Spleen (tissue), 11 donors: ENCODE results near the gene PCBP3. TPM values are rescaled to one million over a fixed set of nuclear protein-coding genes. Genes with fewer than 3 reads are reported as not detected.

Experiments used
- DNase-seq: peaks from one replicate; pipeline ENCODE4 v3.0.0-alpha.2; 2020
- H3K27ac ChIP-seq, 8 donors: fragments of 200-600 bp; sonication (generic) in 7 of 8; 1 replicate in 4 of 8; 2 replicates in 4 of 8; pipeline versions ENCODE4 v1.5.0 to v1.8.0; 2016 to 2021; ENCODE audit warnings: inconsistent platforms in 4 of 8, mild to moderate bottlenecking in 4 of 8, moderate library complexity in 1 of 8
- H3K27me3 ChIP-seq, 7 donors: fragments of 200-600 bp; sonication (generic) in 6 of 7; replicated peaks in 1 of 7; 1 replicate in 4 of 7; 2 replicates in 3 of 7; pipeline versions ENCODE4 v1.5.0 to v1.8.0; 2016 to 2021; ENCODE audit warnings: inconsistent platforms in 3 of 7, mild to moderate bottlenecking in 1 of 7
- H3K36me3 ChIP-seq, 6 donors: fragments of 200-600 bp; sonication (generic) in 5 of 6; 1 replicate in 4 of 6; 2 replicates in 2 of 6; pipeline versions ENCODE4 v1.5.0 to v1.8.0; 2016 to 2021; ENCODE audit warnings: inconsistent platforms in 2 of 6
- H3K4me1 ChIP-seq, 6 donors: fragments of 200-600 bp; sonication (generic) in 5 of 6; 1 replicate in 3 of 6; 2 replicates in 3 of 6; pipeline versions ENCODE4 v1.5.0 to v1.8.0; 2016 to 2021; ENCODE audit warnings: inconsistent platforms in 3 of 6
- H3K4me3 ChIP-seq, 8 donors: fragments of 200-600 bp; sonication (generic) in 7 of 8; 1 replicate in 4 of 8; 2 replicates in 4 of 8; pipeline versions ENCODE4 v1.5.0 to v1.8.0; 2016 to 2021; ENCODE audit warnings: inconsistent platforms in 4 of 8, mild to moderate bottlenecking in 4 of 8, moderate library complexity in 2 of 8
- H3K9me3 ChIP-seq, 8 donors: fragments of 200-600 bp; sonication (generic) in 7 of 8; 1 replicate in 4 of 8; 2 replicates in 4 of 8; pipeline versions ENCODE4 v1.5.0 to v1.8.0; 2016 to 2021; ENCODE audit warnings: inconsistent platforms in 4 of 8
- POLR2A ChIP-seq, 3 donors: fragments of 450-650 bp; IDR thresholded peaks; one replicate each; pipeline ENCODE4 v1.5.1; 2017; ENCODE audit warnings: antibody characterized with exemption in 3 of 3, mild to moderate bottlenecking in 1 of 3
- POLR2AphosphoS5 ChIP-seq, 3 donors: sonication (generic); formaldehyde crosslinking; IDR thresholded peaks; one replicate each; pipeline ENCODE4 v1.5.1; 2017; ENCODE audit warnings: antibody characterized with exemption in 3 of 3
- WGBS, 5 donors: extraction: QIAGEN DNeasy Blood & Tissue Kit in 3 of 5; methylation state at CpG; one replicate each; pipeline versions ENCODE4 v1.1.5 to v1.1.7; 2013 to 2018; 5-methylcytosine and 5-hydroxymethylcytosine counted together
- intact Hi-C: fragments of 100-400 bp; cut with DNase I; formaldehyde crosslinking; loops from one replicate; pipeline ENCODE4 v1.15.0; 2023; ENCODE audit warnings: low total_unique reads
- polyA plus RNA-seq, 3 donors: library from polyadenylated mRNA; stranded (reverse); fragments of 200-250 nt; gene quantifications; one replicate each; pipeline ENCODE4 v1.2.1, GENCODE V29; 2013
- total RNA-seq, 7 donors: library from RNA; depleted of rRNA in 3 of 7; stranded (reverse); fragments of >200 nt in 3 of 7; fragmentation: NEBNext Ultra II Directional in 4 of 7; extraction: Animal tissue kit (Norgen Biotek cat#: 25700) in 4 of 7; gene quantifications; one replicate each; pipeline versions ENCODE4 v1.1.0 to v1.2.1, GENCODE V29; 2016 to 2021
- TF ChIP-seq, protein P1 (sequence below), 11 experiments: fragments of 200-600 bp in 7 of 11; fragments of 450-650 bp in 4 of 11; sonication (generic) in 4 of 11; IDR thresholded peaks in 8 of 11; conservative IDR thresholded peaks in 3 of 11; 1 replicate in 7 of 11; 2 replicates in 4 of 11; pipeline versions ENCODE4 v1.4.0 to v1.8.0; 2016 to 2021; ENCODE audit warnings: antibody characterized with exemption in 11 of 11, inconsistent platforms in 4 of 11, mild to moderate bottlenecking in 1 of 11
- donor health status: healthy with polysubstance abuse.
- donor health status: DM: no; HTN: no; CAD: no; lungs with moderate emphysema.
- donor health status: DM: no; HTN: no; CAD: no.
- donor health status: Bipolar disorder and iron deficiency.
- donor health status: healthy.
- donor health status: DM: no; HTN: no; CAD: no.
- donor health status: DM: yes; HTN: yes; CAD: no.

Gene PCBP3
- total and polyA plus RNA-seq, 10 donors: 4.2 to 31.6 (median 15.2) TPM

DNA sequence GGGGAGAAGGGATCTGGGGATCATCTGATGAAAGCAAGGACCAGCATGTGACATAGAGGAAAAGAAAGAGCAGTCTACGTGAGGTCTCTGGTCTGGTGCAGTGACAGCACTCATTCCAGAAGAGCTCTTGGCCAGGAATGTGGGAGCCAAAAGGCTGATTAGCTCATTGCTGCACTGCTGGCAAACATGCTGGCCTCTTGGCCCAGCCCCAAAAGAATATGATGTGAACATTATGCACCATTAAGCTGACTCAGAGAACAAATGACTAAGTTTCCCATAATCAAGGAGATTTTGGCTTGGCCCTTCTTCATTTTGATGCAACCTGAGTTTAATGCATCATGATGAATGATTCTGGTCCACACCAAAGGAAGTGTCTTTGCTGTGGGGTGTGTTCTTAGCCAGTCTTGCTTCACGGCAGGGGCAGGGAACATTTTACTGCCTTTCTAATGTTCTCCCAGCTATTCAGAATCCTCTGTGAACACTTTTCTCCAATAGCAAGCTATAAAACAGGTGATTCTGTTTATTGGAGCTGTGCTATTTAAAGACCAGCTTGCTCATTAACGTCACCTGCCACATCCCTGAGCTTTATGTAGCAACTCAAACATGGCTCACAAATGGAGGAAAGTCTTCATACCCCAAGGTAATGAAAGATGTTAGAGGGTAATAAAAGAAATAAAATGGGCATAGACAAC, 55.1 kb downstream of the PCBP3 start:
- H3K9me3 ChIP-seq: peaks cover 0 to 7% (median 2%) of the 10 kb centered on the region in 8 donors
- H3K27me3 ChIP-seq: no peaks in the 10 kb centered on the region
- peaks cover 0 to 3% (median 0%) of the 10 kb centered on the region in 6 donors for H3K4me1 ChIP-seq
- TF ChIP-seq POLR2A (IDR thresholded peaks at IDR 0.05) (no peak), POLR2AphosphoS5 (IDR thresholded peaks at IDR 0.05) (peak in 1 of 3 donors; percentile 52)
- TF ChIP-seq, protein P1, sequence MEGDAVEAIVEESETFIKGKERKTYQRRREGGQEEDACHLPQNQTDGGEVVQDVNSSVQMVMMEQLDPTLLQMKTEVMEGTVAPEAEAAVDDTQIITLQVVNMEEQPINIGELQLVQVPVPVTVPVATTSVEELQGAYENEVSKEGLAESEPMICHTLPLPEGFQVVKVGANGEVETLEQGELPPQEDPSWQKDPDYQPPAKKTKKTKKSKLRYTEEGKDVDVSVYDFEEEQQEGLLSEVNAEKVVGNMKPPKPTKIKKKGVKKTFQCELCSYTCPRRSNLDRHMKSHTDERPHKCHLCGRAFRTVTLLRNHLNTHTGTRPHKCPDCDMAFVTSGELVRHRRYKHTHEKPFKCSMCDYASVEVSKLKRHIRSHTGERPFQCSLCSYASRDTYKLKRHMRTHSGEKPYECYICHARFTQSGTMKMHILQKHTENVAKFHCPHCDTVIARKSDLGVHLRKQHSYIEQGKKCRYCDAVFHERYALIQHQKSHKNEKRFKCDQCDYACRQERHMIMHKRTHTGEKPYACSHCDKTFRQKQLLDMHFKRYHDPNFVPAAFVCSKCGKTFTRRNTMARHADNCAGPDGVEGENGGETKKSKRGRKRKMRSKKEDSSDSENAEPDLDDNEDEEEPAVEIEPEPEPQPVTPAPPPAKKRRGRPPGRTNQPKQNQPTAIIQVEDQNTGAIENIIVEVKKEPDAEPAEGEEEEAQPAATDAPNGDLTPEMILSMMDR (IDR thresholded peaks at IDR 0.05 in 8 of 11, conservative IDR thresholded peaks at IDR 0.05 in 3 of 11): no peak
- H3K4me3 ChIP-seq: no peak overlapping the region
- DNase-seq: no peak
- H3K36me3 ChIP-seq: no peaks in the 10 kb centered on the region
- intact Hi-C loops: no loop called here
- H3K27ac ChIP-seq: peak overlapping the region in 2 of 8 donors; percentile 18 to 33
- WGBS, 5 donors: 66 to 80% (median 74%) methylated on average over 3 of the region's 3 CpGs

DNA sequence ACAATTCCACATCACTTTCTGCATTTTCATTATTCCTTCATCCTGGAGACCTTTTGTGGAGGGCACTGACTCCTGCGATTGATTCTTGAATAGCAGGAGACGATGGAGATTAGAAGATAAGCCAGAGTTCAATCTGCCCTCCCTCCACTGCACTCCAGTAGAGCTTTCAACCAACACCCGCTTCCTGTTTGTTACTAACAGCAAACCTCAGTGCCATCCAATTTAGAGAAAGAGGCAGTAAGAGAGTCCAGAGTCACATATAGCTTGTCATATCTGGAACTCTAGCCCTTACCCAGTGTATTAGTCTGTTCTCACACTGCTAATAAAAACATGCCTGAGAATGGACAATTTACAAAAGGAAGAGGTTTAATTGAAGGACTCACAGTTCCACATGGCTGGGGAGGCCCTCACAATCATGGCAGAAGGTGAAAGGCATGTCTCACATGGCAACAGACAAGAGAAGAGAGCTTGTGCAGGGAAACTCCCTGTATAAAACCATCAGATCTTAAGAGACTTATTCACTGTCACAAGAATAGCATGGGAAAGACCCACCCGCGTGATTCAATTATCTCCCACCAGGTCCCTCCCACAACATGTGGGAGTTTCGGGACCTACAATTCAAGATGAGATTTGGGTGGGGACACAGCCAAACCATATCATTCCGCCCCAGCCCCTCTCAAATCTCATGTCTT, 55.9 kb downstream of the PCBP3 start:
- Histone ChIP-seq H3K36me3 (no peaks in the 10 kb centered on the region), H3K27me3 (no peaks in the 10 kb centered on the region), H3K27ac (peak overlapping the region in 1 of 8 donors; percentile 33), H3K4me3 (no peak overlapping the region), H3K9me3 (peaks cover 0 to 7% (median 2%) of the 10 kb centered on the region in 8 donors), H3K4me1 (peaks cover 0 to 3% (median 0%) of the 10 kb centered on the region in 6 donors)
- intact Hi-C loops: no loop called here
- TF ChIP-seq, protein P1 (IDR thresholded peaks at IDR 0.05 in 8 of 11, conservative IDR thresholded peaks at IDR 0.05 in 3 of 11): no peak
- TF ChIP-seq POLR2AphosphoS5 (IDR thresholded peaks at IDR 0.05): no peak
- TF ChIP-seq POLR2A (IDR thresholded peaks at IDR 0.05): no peak
- 76 to 85% (median 83%) methylated on average over 7 of the region's 7 CpGs for WGBS, 5 donors
- no peak for DNase-seq

DNA sequence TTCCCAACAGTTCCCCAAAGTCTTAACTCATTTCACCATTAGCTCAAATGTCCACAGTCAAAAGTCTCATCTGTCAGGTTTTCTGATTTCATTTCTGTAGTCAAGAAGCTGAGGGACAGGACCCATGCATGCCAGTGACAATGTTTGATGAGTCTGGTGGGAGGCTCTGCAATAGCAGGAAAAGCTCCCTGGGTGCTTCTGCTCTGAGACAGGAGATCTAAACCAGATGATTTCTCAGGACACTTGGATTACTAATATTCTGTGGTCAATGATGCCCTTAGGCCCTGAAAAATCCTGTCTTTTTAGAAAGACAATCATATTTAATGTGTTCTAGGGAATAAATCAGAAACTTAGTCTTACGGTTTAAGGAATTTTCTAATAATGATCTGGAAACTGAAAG, 56.4 kb downstream of the PCBP3 start:
- WGBS, 5 donors: 88 to 100% (median 94%) methylated on average over 1 of the region's 1 CpG
- no peak for DNase-seq

More for the DNA sequence above, 56.4 kb downstream of the PCBP3 start:
- peaks cover 0 to 7% (median 0%) of the 10 kb centered on the region in 8 donors for H3K9me3 ChIP-seq
- H3K27ac ChIP-seq: no peak overlapping the region
- no peaks in the 10 kb centered on the region for H3K27me3 ChIP-seq
- H3K4me1 ChIP-seq: peaks cover 0 to 3% (median 0%) of the 10 kb centered on the region in 6 donors
- no peaks in the 10 kb centered on the region for H3K36me3 ChIP-seq
- intact Hi-C loops: no loop called here
- H3K4me3 ChIP-seq: no peak overlapping the region
- TF ChIP-seq, protein P1 (IDR thresholded peaks at IDR 0.05 in 8 of 11, conservative IDR thresholded peaks at IDR 0.05 in 3 of 11): no peak
- no peak for TF ChIP-seq POLR2A (IDR thresholded peaks at IDR 0.05)
